NCI-H345 treated with DMSO at 0.1 percent for 48 hours (cell line): Measurements from ENCODE around the gene KIF24.
"Not testable (repeated sequence)": the region's sequence is repeated elsewhere in the genome, so short reads cannot be mapped to it uniquely, and the experiment has no call there.

Source experiments
- DNase-seq: peaks from one replicate; lab custom pipeline; 2025; ENCODE audit not compliant: unreplicated experiment; lab: John Stamatoyannopoulos, UW

KIF24 gene, protein sequence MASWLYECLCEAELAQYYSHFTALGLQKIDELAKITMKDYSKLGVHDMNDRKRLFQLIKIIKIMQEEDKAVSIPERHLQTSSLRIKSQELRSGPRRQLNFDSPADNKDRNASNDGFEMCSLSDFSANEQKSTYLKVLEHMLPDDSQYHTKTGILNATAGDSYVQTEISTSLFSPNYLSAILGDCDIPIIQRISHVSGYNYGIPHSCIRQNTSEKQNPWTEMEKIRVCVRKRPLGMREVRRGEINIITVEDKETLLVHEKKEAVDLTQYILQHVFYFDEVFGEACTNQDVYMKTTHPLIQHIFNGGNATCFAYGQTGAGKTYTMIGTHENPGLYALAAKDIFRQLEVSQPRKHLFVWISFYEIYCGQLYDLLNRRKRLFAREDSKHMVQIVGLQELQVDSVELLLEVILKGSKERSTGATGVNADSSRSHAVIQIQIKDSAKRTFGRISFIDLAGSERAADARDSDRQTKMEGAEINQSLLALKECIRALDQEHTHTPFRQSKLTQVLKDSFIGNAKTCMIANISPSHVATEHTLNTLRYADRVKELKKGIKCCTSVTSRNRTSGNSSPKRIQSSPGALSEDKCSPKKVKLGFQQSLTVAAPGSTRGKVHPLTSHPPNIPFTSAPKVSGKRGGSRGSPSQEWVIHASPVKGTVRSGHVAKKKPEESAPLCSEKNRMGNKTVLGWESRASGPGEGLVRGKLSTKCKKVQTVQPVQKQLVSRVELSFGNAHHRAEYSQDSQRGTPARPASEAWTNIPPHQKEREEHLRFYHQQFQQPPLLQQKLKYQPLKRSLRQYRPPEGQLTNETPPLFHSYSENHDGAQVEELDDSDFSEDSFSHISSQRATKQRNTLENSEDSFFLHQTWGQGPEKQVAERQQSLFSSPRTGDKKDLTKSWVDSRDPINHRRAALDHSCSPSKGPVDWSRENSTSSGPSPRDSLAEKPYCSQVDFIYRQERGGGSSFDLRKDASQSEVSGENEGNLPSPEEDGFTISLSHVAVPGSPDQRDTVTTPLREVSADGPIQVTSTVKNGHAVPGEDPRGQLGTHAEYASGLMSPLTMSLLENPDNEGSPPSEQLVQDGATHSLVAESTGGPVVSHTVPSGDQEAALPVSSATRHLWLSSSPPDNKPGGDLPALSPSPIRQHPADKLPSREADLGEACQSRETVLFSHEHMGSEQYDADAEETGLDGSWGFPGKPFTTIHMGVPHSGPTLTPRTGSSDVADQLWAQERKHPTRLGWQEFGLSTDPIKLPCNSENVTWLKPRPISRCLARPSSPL (N-terminal part only)

DNA sequence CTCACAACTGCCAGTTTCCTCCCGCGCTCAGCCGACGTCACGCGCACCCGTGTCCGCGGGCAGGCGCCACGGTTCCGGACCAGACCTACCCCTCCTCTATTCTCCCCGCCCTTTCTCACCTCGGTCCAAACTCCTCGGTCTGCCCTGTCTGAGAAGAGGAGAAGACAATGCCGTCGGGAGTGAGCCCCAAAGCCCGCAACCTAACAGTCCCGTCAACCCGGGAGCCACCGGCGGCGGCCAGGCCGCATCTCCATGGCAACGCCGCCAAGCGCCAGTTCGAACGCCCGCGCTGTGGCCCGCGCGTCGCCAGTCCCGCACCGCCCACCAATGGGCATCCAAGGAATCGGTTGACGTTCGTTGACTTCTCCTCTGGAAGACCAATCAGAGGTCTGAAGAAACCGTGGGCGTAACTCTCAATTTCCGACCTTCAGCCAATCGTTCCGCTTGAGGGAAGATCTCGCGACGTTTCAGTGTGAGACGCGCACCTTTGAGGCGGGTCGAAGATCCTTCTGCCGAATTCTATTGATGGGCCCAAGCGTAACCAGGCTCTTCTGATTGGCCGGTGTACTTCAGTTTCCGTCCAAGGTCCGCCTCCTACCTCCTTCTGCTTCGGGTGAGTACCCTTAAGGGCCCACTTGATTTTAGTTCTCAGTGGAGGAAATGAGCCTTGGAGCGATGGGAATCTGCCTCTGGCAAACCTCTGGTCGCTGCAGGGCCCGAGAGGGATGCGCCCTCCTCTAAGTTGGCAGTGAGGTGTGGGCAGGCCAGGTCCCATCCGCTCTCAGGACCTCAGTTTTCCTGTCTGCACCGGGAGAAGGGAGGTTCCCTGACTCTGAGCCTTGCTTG, at the start of gene KIF24, which contains the start of gene NUDT2:
KIF24 (minus strand) TSS at position 282 of the 846 bp plus-strand sequence. CDS start 17,922 bp downstream, outside the sequence.
NUDT2 (plus strand) TSS at position 583 of the 846 bp plus-strand sequence. CDS start 9,471 bp downstream, outside the sequence.
- peak; percentile 99 for DNase-seq

DNA sequence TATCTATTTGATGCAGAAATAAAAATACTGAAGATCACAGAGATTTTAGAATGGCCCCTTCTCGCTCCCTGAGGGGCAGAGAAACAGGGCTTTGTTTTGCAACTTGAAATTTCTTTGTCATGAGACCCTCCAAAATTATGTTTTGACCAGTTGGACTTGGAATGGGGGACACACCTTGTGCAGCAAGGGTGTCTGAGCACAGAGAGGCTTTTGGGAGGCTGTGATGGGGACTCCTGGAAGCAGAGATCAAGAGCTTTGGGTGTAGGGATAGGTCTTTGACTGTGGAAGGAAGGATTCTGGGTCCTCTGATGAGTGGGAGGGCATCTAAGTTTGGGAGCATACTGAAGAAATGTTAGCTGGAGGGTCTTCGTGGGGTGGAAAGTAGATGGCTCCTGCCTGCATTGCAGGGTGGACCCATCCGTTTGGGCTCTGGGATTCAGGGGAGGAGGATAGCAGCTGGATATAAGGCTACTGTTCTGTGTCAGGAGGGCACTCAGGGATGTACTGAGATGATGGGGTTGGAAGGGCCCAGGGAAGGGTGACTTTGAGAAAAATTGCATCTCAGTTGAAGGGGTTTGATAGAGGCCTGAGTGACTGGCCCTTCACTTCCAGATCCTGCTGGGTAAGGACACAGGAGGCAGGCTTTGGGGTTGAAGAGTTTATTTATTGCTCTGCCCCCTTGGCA, 49.5 kb upstream of the KIF24 start:
- DNase-seq = no peak

DNA sequence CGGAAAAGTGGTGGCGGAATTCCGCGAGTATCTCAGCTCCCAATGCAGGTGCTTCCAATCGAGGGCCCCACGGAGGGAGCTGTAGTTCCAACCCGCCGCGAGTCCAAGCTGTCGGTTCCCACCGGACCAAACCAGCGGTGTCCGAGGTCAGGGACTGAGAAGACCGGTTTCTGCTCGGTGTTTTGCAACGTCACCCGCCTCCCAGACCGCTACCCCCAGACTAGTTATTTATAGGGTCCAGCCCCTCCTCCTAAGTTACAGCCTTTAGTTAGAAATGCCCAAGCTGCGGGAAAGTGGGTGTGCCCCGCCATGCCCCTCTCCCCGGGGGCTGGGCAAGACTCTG, 48.3 kb upstream of the KIF24 start:
- DNase-seq = no peak

DNA sequence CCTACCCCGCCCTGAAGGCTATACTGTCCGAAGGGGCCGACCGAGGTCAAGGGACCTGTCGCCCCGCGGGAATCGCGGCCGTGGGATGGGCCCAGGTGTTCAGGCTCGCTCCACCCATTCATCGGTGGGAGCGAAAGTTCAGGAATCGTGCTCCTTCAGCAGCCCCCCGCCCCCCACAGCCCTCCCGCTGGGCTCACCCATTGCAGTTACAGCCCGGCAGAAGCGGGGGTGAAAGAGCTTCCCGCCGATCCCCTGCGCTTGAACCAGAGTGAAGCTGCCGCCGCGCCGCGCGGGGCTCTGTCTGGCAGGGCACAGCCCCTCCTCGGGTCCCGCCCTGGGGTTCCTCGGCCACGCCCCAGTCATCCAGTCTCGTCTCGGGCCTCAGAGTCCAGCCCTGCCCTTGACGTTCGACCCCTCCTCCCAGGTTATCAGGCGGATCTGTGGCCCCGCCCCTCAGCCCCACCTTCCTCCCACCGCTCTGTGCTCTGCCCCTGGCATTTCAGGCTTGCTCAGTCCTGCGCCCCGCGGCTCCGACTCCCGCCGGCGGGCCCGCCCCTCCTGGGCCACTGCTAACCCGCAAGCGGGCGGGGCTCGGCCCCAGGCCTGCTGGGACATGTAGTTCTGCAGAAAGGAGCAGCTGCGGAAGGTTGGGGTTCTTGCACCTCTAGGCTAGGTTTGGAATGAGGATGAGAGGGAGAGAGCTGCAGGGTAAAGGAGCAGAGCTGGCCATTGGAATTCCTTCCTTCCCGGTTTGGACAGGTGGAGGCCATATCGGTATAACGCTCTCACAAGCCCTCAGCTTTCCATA, 47.7 kb upstream of the KIF24 start, which contains the start of gene MYORG:
MYORG (minus strand) TSS at position 303 of the 808 bp plus-strand sequence. CDS start 3,955 bp downstream, outside the sequence.
- peak; percentile 96 for DNase-seq

DNA sequence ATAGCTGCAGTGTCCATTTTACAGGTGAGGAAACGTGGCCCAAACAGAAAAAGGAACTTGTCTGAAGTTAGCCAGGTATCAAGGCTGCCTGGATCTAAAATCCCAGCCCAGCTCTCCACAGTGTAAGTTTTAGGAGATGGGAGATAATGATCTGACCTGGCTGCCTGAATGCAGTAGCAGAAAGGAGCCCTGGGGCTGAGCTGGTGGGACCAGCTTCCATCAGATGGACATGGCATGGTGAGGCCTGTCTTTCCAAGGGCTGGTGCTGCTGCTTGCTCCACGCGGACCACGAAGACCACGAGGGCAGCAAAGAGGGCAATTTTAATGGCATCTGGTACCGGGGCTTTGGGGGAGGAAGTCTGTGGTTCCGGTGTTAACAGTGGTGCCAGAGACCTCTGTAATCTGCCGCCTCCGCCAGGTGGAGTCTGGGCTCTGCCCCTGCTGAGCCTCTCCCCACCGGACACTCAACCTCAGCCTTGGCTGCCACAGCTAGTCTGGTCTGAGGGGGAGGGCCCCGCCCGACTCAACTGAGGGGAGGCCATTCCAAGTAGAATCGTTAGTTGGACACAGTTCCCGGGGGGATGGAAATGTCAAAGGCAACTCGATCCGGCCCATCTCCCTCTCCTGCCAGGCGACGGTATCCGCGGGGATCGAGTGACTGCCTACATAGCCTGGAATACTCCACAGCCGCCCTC, 47.0 kb upstream of the KIF24 start:
- DNase-seq = no peak

DNA sequence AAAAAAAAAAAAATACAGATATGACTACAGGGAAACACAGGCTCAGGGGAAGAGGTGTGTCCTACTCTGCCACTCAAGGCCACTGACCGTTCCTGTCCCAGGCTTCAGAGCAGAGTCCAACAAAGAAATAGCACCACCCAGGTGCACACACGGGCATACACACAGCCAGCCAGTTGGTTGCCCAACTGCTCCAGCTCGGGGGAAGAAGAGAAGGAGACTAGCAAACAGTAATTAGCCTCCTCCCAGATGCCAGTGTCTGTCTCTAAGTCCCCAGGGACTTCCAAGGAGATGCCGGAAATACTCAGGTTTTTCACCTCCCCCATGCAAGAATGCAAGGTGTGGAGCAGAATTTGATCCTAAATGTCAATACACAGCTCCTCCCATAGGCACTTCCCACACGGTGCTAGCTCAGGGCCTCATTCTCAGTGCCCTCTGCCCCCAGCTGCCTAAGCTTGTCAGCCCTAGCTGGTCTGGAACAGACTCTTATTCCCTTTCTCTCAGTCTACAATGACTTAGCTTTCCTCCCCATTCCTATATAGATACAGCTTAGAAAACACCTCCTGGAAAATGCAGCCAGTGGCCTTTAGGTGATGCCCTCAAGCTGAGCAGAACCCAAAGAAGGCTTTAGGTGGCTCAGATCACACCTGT, 46.0 kb upstream of the KIF24 start:
- no peak for DNase-seq

DNA sequence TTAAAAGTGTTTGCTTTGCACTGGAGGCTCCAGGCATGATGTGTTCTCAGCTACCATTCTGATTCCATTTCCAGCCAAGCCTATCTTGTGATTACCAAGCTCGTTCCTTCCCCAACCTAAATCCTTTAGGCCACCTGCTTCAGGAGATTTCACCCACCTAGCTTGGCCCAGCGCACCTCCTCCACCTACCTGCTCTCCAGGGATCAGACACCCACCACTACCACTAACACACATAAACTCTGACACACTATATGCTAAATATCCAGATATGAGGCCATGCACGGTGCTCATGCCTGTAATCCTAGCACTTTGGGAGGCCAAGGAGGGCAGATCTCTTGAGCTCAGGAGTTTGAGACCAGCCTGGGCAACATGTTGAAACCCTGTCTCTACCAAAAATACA, 45.3 kb upstream of the KIF24 start:
- DNase-seq = no peak

DNA sequence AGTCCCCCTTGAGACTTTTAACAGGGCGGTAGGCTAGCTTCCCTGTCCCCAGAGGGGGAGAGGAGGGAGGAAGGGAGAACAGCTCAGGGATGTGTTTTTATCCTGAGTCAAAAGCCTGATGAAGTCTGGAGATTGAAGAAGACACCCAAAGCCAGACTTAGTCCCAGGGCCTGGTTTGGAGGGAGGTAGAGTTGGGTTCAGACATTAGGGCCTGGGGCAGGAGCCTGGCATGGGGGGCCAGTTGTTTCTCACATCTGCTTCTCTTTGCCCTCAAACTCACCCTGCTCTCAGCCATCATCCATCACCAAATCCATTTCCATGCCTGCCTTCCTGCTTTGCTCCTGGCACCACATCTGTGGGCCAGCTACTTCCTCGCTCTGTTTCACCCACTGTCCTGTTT, 44.7 kb upstream of the KIF24 start:
- DNase-seq = no peak

DNA sequence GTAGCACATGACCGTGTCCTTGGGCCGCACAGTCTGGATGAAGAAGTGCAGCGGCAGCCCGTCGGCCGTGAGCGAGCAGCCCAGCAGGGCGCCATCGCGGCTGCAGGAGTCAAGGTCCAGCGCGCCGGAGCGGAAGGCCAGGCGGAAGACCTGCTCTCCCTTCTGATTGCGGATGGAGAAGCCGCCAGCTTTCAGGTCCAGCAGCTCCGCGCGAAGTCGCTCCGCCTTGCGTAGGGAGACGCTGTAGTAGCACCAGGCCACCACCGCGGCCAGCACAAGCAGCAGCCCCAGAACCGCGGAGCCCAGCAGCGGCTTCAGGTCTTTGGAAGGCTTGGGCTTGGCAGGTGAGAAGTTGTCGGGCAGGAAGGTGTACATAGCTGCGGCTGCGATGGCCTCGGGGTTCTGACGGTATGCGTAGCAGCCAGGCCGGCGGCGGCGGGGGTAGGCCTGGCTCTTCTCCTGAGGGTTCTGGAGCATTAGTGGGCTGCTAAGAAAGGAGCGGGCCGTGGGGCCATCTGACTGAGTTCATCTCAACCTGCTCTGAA, 43.5 kb upstream of the KIF24 start:
- no peak for DNase-seq

DNA sequence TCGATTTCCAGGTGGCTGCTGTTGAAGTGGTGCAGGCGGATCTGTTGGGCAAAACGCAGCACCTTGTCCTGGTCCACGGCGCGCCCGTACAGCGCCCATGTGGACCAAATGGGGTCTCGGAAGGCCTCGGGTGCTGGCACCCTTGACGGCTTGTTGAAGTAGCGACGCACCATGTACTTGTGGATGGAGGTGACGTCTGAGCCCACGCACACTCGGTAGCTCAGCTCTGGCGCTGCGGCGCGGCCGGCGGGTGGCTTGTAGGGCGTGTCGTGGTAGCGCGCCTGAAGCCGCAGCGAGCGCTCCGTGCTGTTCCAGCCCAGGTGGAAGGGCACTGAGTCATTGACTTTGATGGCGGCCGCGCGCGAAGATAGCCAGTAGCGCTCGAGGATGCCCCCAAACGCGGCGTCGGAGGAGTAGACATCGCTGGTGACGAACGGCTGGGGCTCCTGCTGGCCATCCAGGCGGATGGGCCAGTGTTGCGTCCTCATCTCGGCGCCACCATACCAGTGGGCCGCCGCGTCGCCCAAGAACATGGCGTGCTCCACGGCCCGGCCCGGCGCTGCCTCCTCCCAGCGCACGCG, 42.9 kb upstream of the KIF24 start:
- no peak for DNase-seq

DNA sequence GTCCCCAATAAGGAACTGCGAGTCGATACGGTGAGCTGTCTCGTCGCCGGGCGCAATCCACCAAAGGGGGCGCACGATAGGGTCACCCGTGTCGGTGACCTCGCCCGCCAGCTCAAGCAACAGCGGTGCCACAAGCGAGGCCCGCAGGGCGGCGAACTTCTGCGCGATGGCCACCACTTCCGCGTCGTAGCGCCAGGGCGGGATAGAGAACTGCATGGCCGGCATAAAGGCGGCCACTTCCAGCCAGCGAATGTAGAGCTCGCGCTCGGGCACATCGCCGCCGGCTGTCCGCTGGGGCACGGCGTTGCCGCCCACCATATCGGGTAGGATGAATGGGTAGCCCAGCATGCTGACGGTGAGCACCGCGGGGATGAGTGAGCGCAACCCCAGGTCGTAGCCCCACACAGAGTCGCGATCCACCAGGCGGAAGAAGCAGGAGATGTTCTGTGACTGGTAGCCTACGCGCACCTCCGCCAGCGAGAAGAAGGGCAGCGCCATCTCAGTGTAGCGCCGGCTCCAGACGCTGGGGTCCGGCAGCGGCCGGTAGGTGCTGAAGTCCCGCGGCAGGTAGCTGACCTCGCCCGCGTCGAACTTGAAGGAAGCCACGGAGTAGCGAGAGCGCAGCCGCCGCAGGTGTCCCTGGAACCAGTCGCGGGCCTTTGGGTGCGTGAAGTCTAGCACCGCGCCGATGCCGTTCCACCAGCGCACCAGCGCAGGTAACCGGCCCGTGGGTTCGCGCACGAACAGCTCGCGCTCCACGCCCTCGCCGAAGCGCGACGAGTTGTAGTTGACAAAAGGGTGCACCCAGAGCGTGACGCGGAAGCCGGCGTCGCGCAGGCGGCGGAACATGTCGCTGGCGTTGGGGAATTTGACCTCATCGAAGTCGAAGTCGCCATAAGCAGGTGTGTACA, 42.2 kb upstream of the KIF24 start:
- DNase-seq = no peak

DNA sequence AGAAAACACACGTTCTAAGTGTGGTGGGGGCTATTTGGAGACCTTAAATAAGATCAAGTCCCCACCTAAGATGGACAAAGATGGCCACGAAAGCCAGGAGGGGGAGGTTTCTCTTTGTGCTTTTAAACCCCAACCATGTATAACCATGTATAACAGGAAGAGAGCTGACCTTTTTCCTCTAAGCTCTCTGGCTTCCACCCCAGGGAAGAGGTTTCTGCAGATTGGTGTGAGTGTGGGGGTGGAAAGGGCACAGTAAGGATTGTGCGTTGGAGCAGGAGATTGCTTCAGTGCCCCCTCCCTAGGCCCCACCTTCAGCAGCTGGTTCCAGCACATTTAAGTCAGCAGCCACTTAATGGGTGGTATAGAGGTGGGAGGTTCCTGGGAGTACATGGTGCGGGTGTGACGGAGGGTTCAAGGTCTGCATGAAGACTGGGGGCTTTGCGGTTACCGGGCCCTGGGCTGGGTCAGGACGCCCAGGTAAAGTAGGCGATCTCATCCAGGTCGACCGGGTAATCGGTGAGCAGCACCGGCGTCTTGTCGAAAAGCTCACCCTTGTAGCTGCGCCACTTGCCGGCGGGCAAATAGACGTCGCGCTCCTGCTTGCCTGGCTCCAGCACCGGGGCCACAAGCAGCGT, 41.4 kb upstream of the KIF24 start:
- no peak for DNase-seq

DNA sequence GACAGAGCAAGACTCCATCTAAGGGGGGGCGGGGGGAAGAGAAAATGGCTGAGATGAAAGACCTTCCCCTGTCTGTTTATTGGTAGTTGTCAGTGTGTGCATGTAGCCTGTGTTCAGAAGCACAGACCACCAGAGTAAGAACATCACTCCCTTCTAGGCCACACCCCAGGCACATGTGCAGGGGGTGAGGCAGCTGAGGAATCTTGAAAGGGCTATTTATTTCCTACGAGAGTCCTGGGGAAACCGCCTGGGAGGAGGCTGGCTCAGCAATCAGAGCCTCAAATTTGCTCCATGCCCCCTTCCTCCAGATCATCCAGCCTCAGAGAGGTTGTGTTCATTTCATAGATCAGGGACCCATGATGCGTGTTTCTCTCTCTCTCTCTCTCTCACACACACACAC, 40.6 kb upstream of the KIF24 start:
- no peak for DNase-seq

DNA sequence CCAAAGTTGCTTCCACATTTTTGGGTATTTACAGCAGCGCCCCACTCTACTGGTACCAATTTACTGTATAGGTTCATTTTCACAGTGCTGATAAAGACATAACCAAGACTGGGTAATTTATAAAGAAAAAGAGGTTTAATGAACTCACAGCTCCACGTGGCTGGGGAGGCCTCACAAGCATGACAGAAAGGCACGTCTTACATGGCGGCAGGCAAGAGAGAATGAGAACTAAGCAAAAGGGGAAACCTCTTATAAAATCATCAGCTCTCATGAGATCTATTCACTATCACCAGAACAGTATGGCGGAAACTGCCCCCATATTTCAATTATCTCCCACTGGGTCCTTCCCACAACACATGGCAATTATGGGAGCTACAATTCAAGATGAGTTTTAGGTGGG, 39.7 kb upstream of the KIF24 start:
- not testable (repeated sequence) for DNase-seq

DNA sequence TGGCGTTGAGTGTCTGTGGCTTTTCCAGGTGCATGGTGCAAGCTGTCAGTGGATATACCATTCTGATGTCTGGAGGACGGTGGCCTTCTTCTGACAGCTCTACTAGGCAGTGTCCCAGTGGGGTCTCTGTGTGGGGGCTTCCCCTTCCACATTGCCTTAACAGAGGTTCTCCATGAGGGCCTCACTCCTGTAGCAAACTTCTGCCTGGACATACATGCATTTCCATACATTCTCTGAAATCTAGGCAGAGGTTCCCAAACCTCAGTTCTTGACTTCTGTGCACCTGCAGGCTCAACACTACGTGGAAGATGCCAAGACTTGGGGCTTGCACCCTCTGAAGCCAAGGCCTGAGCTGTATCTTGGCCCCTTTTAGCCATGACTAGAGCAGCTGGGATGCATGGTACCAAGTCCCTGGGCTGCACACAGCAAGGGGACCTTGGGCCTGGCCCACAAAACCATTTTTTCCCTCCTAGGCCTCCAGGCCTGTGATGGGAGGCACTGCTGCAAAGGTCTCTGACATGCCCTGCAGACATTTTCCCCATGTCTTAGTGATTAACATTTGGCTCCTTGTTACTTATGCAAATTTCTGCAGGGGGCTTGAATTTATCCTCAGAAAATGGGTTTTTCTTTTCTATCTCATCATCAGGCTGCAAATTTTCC, 38.8 kb upstream of the KIF24 start:
- not testable (repeated sequence) for DNase-seq
